SHP77 (cell line): ENCODE results near the gene DHRS7B.
A peak's percentile ranks its signal among the peaks of the same experiment; 100 is the strongest.

ENCODE experiments used
- DNase-seq, 2 experiments: peaks; one replicate each; lab custom pipeline; 2025; lab: John Stamatoyannopoulos, UW

Gene DHRS7B

DNA sequence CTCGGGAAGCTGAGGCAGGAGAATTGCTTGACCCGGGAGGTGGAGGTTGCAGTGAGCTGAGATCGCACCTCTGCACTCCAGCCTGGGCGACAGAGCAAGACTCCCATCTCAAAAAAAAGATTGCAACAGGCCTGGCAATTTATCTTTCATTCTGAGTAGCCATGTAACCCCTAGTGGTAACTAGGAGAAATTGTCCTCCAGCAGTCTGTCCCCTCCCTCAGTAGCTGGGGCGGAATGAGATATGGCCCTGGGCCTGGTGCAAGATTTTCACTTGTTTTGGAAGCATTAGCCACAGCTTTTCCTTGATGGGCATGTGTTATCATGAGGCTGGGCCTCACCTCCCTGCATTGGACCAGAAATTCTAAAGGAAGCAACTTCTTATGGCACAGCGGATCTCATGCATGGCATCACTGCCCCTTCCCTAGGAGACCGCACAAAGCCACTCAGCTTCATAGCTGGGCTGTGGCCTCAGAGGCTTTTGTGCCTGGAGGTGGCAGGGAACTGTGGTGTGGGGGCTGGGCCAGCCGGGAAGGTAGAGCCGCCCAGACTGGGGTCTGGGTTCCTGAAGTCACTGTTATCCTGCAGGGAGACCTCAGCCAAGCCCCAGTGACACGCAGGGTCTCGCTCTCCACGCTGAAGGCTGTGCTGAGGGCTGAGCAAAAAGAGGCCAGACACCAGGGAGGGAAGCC is 113.1 kb downstream of the DHRS7B start:
- DNase-seq: peak in 1 of 2 experiments; percentile 11

DNA sequence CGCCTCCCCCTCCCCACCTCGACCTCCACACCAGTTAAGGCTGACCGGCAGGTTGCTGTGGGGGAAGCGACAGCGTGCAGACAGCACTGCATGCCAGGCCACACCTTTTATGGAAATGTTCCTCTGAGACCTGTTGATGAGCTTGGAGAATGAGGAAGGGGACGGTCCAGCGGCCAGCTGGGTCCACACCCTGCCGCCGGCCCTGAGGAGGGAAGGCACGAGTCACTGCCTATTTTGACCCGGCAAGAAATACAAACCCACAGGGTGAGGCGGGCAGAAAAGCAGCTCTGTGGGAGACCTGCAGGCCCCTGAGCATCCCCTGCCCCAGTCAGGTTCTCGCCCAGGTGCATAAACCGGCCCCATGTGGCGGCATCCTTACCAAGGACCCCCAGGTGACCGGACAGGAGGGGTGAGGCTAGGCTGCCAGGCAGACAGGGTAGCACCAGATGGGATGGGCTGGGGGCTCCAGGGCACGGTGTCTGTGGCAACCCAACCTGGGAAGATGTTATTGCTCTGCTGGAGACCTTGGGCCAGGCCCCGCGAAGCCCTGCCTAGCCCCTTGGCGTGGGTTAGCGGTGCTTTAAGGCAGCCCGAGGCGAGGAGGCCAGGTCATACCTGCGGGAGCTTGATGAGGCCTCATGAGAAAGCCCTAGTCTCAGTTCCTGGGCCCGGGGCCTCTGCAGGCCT is 113.7 kb downstream of the DHRS7B start:
- DNase-seq: no peak
